ENCODE data around the gene ATP10B. TPM values are rescaled to one million over a fixed set of nuclear protein-coding genes. Genes with fewer than 3 reads are reported as not detected.
A peak's percentile ranks its signal among the peaks of the same experiment; 100 is the strongest.

The ATP10B gene
- total RNA-seq, 2 experiments from 2014 or later: not detected

DNA sequence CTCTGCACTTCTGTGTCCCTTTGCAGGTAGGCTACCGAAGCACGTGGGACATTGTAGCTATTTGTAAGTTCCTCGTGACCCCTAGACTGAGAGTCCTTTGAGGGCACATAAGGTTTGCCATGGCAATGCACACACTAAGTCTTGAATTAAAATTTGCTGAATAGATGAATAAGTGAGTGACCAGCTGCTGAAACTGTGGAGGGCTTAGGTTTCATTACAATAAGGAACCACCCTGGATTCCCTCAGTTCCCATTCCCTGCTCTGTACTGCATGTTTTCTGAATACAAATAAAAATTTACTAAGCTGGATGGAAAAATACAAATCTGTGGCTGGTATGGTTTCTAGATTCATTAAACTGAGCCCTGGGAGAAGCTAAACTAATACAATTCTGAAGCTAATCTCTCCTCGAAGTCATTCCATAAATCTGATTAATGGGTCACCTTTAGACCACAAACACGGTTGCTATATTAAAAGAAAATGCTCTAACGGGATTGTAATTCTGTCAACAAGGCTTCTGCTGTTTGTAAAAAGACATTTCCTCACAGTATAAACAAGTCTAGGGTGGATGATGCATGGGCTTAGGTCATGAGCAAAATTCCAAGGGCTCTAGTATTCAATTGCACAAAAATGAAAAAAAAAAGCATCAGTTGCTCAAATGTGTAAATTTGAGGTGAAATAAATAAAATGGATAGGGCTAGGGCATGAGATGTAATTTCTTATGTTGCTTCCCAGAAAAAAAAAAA is 172.3 kb downstream of the ATP10B start:
- no peak overlapping the region for H3K4me3 Mint-ChIP-seq
- H3K27me3 Mint-ChIP-seq: peaks cover 3% of the 10 kb centered on the region
- H3K36me3 Mint-ChIP-seq (ENCODE audit: low read depth): no peaks in the 10 kb centered on the region
- no peaks in the 10 kb centered on the region for H3K4me1 Mint-ChIP-seq
- no peak for DNase-seq
- ChIA-PET POLR2A (no interaction called here), CTCF (interaction anchor here (1.3 kb wide), 1 partner anchor 172 kb away, joined by 3 read pairs; no protein-coding TSS in a partner anchor)
- H3K27ac Mint-ChIP-seq: no peak overlapping the region
- no peaks in the 10 kb centered on the region for H3K9me3 Mint-ChIP-seq

DNA sequence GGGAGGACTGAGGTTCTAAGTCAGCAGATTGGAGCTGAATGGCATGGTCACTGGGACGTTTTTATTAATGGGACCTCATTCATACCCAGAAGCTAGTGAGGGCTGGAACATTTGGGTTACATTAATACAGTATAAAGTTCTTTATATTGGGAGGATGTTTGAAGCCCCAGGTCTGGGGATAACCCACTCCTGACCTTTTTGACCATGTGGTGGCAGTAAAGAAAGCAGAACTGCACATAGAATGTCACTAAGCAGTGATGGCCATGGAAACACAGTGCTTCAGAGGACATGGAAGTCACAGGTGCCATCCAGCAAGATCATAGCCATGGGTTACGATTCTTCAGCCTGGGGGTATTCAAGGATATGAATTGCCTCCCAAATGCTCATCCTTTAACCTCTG is 176.0 kb downstream of the ATP10B start:
- Mint-ChIP-seq H3K27me3 (no peaks in the 10 kb centered on the region), H3K36me3 (ENCODE audit: low read depth) (no peaks in the 10 kb centered on the region), H3K4me3 (no peak overlapping the region), H3K9me3 (no peaks in the 10 kb centered on the region), H3K27ac (no peak overlapping the region), H3K4me1 (no peaks in the 10 kb centered on the region)
- ChIA-PET POLR2A (no interaction called here), CTCF (no interaction called here)
- DNase-seq: no peak

DNA sequence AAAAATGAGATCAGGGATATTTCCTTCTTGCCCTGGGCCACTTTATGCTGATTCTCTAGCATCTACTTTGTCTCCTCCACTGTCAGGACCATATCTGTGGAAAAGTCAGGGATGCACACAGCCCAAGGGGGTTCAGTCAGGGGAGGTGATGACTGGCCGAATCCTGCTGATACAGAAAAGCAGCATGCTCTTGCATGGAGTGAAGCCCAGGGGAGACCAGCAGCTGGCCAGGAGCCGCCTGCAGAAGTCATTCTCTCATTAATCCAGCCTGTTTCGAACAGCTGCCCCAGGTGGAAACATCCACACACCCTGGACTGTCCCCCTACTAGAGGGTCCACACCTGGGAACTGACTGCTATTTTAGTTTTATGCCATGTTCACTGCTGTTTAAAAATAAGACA is 177.1 kb downstream of the ATP10B start:
- Mint-ChIP-seq H3K4me1 (no peaks in the 10 kb centered on the region), H3K36me3 (ENCODE audit: low read depth) (no peaks in the 10 kb centered on the region), H3K4me3 (no peak overlapping the region), H3K27me3 (no peaks in the 10 kb centered on the region), H3K9me3 (no peaks in the 10 kb centered on the region), H3K27ac (no peak overlapping the region)
- CTCF ChIA-PET: no interaction called here
- POLR2A ChIA-PET: no interaction called here
- DNase-seq: no peak

DNA sequence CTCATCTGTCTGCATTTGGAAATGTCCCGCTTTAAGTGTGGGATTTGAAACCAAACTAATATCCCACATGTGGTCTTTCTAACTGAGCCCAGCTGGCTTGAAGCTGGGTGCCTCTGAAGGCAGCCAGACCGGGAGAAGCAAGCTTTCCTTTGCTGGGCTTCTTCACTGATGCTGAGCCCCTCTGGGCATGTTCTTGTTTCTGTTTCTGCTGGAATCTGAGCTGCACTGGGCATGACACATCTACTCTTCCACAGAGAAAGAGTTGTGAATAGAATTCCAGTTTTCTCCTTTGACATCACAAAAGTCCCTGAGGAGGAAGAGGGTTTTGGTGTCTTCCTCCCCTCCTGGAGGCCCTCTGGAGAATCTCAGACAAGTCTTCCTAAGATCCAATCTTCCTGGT is 179.5 kb downstream of the ATP10B start:
- Mint-ChIP-seq H3K4me3 (no peak overlapping the region), H3K27me3 (peaks cover 4% of the 10 kb centered on the region), H3K27ac (no peak overlapping the region), H3K4me1 (no peaks in the 10 kb centered on the region), H3K9me3 (no peaks in the 10 kb centered on the region), H3K36me3 (ENCODE audit: low read depth) (no peaks in the 10 kb centered on the region)
- ChIA-PET CTCF (interaction anchor here (1.2 kb wide), 1 partner anchor 17 kb away, joined by 3 read pairs; no protein-coding TSS in a partner anchor), POLR2A (no interaction called here)
- DNase-seq: no peak

DNA sequence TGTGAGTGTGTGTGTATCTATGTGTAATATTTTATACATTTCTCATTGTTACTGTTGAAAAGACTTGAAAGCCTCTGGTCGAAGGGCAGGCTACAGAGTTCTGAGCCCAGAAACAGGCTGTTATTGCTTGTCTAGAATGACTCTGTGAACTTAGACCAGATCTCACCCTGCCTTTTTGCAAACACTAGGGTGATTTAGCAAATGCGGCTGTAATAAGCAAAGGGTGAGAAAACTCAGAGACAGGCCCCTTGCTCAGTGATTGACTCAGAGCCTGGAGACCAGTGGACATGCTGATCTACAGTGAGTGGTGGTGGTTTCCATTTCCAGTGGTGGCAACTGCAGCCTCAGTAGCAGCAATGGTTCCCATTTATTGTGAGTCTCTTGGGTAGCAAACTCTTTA is 183.7 kb downstream of the ATP10B start:
- H3K4me3 Mint-ChIP-seq: no peak overlapping the region
- peaks cover 4% of the 10 kb centered on the region for H3K27me3 Mint-ChIP-seq
- no peaks in the 10 kb centered on the region for H3K4me1 Mint-ChIP-seq
- H3K36me3 Mint-ChIP-seq (ENCODE audit: low read depth): no peaks in the 10 kb centered on the region
- POLR2A ChIA-PET: interaction anchor here (0.7 kb wide), 1 partner anchor 137 kb away, joined by 3 read pairs; no protein-coding TSS in a partner anchor
- H3K27ac Mint-ChIP-seq: no peak overlapping the region
- no peak for DNase-seq
- CTCF ChIA-PET: no interaction called here
- H3K9me3 Mint-ChIP-seq: no peaks in the 10 kb centered on the region

DNA sequence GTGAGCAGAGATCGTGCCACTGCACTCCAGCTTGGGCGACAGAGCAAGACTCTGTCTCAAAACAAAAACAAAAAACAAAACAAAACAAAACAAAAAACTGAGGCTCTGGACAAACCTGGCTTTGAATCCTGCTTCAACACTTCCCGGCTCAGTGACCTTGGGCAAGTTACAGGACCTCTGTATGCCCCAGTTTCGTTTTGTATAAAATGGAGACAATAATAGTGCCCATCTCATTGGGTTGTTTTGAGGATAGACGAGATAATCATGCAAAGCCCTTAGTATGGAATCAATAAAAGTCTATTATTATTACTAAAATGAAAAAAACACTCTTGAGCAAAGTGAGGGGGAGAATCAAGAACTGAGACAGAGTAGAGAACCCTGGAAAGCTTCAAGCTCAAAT is 184.9 kb downstream of the ATP10B start:
- H3K4me3 Mint-ChIP-seq: no peak overlapping the region
- POLR2A ChIA-PET: no interaction called here
- H3K4me1 Mint-ChIP-seq: no peaks in the 10 kb centered on the region
- H3K9me3 Mint-ChIP-seq: no peaks in the 10 kb centered on the region
- CTCF ChIA-PET: no interaction called here
- H3K36me3 Mint-ChIP-seq (ENCODE audit: low read depth): no peaks in the 10 kb centered on the region
- H3K27ac Mint-ChIP-seq: no peak overlapping the region
- DNase-seq: no peak
- H3K27me3 Mint-ChIP-seq: peaks cover 4% of the 10 kb centered on the region

DNA sequence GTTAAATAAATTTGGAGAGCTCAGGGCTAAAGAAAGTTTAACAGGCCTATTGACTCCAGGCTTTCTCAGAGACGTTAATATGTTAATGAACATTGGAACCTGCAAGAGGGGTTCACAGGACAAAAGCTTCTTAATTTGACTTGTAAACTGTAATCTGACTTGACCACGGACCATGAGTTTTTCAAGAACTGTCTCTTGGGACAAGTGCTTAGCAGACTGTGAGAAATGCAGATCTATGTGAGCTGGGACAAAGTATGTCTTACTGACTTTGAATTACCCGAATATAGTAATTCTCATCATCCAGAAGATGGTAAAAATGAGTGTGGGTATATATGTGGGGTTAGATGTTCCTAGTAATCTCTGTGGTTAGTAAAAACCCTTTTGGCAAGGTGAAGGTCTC is 186.6 kb downstream of the ATP10B start:
- Mint-ChIP-seq H3K27ac (no peak overlapping the region), H3K4me1 (no peaks in the 10 kb centered on the region), H3K27me3 (peaks cover 6% of the 10 kb centered on the region), H3K9me3 (no peaks in the 10 kb centered on the region), H3K4me3 (no peak overlapping the region), H3K36me3 (ENCODE audit: low read depth) (no peaks in the 10 kb centered on the region)
- ChIA-PET CTCF (no interaction called here), POLR2A (no interaction called here)
- DNase-seq: no peak

DNA sequence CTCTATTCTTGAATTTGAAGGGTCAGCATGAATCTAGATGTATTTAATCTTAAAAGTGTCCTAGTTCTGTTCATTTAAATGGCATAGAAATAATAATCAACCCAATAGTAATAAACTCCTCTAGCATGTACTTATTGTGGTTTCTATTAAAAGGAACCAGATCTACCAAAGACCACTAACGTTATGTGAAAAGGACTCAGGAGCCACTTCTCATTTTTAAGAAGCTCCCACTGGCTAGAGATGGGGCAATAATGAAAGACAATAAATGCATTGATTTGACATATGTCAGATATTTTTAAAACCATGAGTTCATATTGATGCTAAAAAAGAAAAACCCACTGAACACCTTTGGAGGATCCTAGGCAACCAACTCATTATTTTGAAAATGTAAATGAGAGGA is 191.9 kb downstream of the ATP10B start:
- CTCF ChIA-PET: no interaction called here
- H3K27me3 Mint-ChIP-seq: peaks cover 7% of the 10 kb centered on the region
- no peaks in the 10 kb centered on the region for H3K9me3 Mint-ChIP-seq

DNA sequence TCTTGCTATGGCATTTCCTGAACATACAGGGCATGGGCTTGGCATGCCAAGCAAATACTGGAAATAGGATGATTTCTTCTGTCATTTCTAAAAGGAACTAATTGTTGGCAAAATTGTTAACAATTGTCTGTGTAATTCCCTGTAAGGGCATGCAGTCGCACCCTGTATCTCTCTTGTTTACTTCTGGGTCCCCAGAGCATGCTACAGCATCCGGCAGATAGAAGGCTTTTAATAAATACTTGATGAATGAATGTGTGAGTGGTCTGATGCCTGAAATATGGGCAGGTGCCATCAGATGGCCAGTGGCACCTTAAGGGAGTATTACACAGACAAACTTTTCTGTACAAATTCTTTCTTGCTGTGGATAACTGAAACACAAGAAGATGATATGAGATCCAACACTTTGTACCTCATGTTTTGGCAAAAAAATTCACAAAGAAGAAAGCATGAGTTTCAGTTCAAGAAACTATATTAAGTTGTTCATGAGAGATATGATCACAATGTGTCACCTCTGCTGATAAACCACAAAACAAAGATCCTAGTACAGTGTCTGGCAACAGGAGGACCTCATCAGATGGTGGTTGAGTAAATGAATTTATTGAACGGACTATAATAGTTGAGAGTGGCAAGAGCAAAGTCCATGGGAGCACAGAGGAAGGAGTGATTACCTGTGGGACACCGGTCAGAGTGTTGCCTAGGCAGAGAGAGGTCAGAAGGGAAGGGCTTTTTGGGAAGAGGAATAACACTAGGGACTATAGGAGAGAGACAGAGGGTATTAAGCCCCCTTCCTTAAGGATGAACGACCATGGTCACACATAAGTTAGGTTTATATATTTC is 194.2 kb downstream of the ATP10B start:
- H3K4me1 Mint-ChIP-seq: peaks cover 17% of the 10 kb centered on the region
- H3K27ac Mint-ChIP-seq: no peak overlapping the region
- POLR2A ChIA-PET: no interaction called here
- no peaks in the 10 kb centered on the region for H3K36me3 Mint-ChIP-seq (ENCODE audit: low read depth)
- no peak overlapping the region for H3K4me3 Mint-ChIP-seq
- CTCF ChIA-PET: no interaction called here
- no peak for DNase-seq
- peaks cover 7% of the 10 kb centered on the region for H3K27me3 Mint-ChIP-seq
- no peaks in the 10 kb centered on the region for H3K9me3 Mint-ChIP-seq

More for the DNA sequence above, 191.9 kb downstream of the ATP10B start:
- Mint-ChIP-seq H3K36me3 (ENCODE audit: low read depth) (no peaks in the 10 kb centered on the region), H3K4me1 (peaks cover 17% of the 10 kb centered on the region), H3K4me3 (no peak overlapping the region), H3K27ac (no peak overlapping the region)
- POLR2A ChIA-PET: no interaction called here
- DNase-seq: no peak

DNA sequence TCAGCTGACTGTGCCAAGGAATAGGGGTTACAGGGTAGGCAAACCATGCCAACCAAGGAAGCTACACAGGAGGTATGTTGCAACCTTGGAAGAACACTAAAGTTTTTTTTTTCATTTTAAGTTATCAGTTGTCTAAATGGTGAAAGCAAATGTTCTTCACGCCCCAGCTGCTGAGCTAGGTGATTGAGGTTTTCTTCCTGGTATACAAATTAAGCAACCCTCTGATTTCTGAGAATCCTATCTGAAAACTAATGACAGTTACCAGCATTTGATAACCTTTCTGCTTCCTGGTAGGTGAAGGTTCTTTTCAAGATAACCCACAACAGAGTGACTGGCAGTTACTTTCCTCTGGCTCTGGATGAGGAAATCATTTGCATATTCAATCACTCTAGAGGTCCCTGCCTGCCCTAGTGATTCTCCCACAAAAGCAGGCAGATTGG is 194.9 kb downstream of the ATP10B start:
- no peaks in the 10 kb centered on the region for H3K36me3 Mint-ChIP-seq (ENCODE audit: low read depth)
- H3K4me1 Mint-ChIP-seq: peaks cover 17% of the 10 kb centered on the region
- DNase-seq: no peak
- peak overlapping the region; percentile 19 for H3K27ac Mint-ChIP-seq
- H3K9me3 Mint-ChIP-seq: no peaks in the 10 kb centered on the region
- ChIA-PET CTCF (no interaction called here), POLR2A (no interaction called here)
- peaks cover 7% of the 10 kb centered on the region for H3K27me3 Mint-ChIP-seq
- no peak overlapping the region for H3K4me3 Mint-ChIP-seq

DNA sequence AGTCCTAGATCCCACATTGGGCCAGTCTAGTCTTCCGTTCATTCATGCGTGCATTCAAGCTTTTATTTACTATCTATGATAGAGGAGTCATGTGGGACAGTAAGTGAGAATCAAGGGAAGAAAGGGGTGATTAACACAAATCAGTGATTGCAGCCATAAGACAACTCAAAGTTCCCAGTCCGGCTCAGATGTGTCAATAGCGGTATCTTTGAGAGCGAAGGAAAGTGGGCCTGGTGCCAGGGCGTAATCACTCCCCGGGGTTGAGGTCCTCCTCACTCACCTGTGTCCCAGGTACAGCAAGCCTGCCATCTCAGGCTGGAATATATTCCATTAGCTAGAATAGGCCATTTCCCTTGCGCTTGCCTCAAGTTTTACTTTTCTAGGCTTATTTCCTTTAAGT is 196.3 kb downstream of the ATP10B start:
- no peaks in the 10 kb centered on the region for H3K9me3 Mint-ChIP-seq
- H3K4me1 Mint-ChIP-seq: peaks cover 17% of the 10 kb centered on the region
- H3K4me3 Mint-ChIP-seq: no peak overlapping the region
- ChIA-PET CTCF (interaction anchor here (1.0 kb wide), 1 partner anchor 17 kb away, joined by 3 read pairs; no protein-coding TSS in a partner anchor), POLR2A (no interaction called here)
- DNase-seq: no peak
- H3K27ac Mint-ChIP-seq: no peak overlapping the region
- H3K27me3 Mint-ChIP-seq: peaks cover 7% of the 10 kb centered on the region
- H3K36me3 Mint-ChIP-seq (ENCODE audit: low read depth): no peaks in the 10 kb centered on the region

DNA sequence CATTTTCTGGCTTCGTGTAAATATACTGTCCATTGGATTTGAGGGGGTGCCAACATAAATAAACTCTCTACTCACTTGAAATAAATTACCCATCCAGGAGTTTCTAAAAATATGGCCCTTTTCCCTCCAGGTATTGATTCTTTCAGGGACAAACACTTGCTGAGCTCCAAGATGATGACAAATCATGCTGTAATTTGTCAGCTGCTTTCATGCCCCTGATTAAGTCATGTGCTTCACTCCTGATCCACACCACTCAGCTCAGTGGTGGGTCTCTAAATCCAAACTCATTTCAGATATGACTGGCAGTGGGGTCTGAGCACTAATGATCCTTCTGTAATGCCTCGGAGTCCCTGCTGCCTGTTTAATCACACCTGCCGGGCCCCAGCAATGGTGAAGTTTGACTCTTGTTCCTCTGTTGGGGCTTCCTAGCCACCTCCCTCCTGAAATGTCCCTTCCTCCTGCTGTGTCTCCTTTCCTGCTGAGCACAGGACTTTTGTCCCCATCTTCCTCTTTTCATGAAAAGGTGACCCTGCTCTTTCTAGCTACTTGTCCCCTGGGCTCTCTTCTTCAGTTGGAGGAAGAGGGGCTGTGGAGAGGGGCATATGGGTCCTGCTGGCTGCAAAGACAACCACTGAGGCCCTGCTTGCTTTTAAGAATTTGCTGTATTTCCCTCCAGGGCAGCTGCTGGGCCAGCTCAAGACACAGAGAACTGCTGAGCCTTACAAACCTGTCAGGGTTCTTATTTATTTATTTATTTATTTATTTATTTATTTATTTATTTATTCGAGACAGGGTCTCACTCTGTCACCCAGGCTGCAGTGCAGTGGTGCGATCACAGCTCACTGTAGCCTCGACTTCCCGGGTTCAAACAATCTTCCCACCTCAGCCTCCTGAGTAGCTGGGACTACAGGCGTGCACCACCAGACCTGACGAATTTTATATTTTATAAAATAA is 200.0 kb downstream of the ATP10B start:
- POLR2A ChIA-PET: no interaction called here
- DNase-seq: no peak
- H3K27me3 Mint-ChIP-seq: no peaks in the 10 kb centered on the region
- no peaks in the 10 kb centered on the region for H3K36me3 Mint-ChIP-seq (ENCODE audit: low read depth)
- H3K27ac Mint-ChIP-seq: no peak overlapping the region
- peaks cover 5% of the 10 kb centered on the region for H3K4me1 Mint-ChIP-seq
- CTCF ChIA-PET: interaction anchor here (1.7 kb wide), 1 partner anchor 213 kb away, joined by 5 read pairs; no protein-coding TSS in a partner anchor
- no peaks in the 10 kb centered on the region for H3K9me3 Mint-ChIP-seq
- H3K4me3 Mint-ChIP-seq: no peak overlapping the region

DNA sequence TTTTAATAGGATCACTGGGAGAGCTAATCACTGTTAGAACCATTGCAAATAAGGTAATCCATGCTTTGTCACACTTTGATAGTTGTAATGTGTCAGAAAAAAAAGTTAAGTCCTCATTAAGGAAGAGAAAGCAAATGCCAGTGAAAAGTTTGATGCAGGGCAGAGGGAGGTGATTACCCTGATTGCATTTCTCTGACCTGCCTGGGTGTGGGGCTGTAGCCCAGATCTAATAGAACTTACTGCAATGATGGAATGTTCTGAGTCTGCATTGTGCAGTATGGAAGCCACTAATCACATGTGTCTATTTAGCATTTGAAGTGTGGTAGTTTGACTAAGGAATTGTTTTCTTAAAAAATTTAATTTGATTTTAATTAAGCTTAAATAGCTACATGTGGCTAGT is 202.7 kb downstream of the ATP10B start:
- ChIA-PET CTCF (no interaction called here), POLR2A (no interaction called here)
- Mint-ChIP-seq H3K9me3 (no peaks in the 10 kb centered on the region), H3K4me3 (no peak overlapping the region), H3K4me1 (no peaks in the 10 kb centered on the region), H3K27me3 (no peaks in the 10 kb centered on the region), H3K36me3 (ENCODE audit: low read depth) (no peaks in the 10 kb centered on the region), H3K27ac (no peak overlapping the region)
- DNase-seq: no peak

All from activated CD4-positive, alpha-beta memory T cell treated with anti-CD3 and anti-CD28 coated beads, Interleukin-2, amount 10 ng/mL, durations not matched to agents 7 days and 5 days (primary cell).